Measurements from ENCODE around the gene HIC1. TPM values are rescaled to one million over a fixed set of nuclear protein-coding genes. Genes with fewer than 3 reads are reported as not detected.

Gene HIC1
- polyA plus RNA-seq, 1 donor (not counting 4 experiments of a cell fraction or from before 2014, with no cell fraction given), result 0.64 TPM

GRCh38 chr17:2070241-2071023 lies 15.5 kb downstream of the HIC1 start:
- no peaks in the 10 kb centered on the region for H4K20me1 ChIP-seq (ENCODE audit: control insufficient read depth, extremely low read depth, insufficient read depth, low read length)
- H3K27ac ChIP-seq (ENCODE audit: control insufficient read depth, insufficient read depth, low read length), result no peak overlapping the region
- no peak overlapping the region for H3K9ac ChIP-seq (ENCODE audit: control insufficient read depth, extremely low read depth, insufficient read depth, low read length)
- TF ChIP-seq EZH2 (IDR thresholded peaks at IDR 0.05; ENCODE audit: low read length), result no peak
- TF ChIP-seq CTCF (optimal IDR thresholded peaks at IDR 0.05 in 1 of 3, IDR thresholded peaks at IDR 0.05 in 1 of 3, conservative IDR thresholded peaks at IDR 0.05 in 1 of 3; ENCODE audit: extremely low read depth in 1 of 3, insufficient read depth in 2 of 3, low read length in 3 of 3), result peak in 1 of 3 experiments; percentile 6
- H3K4me1 ChIP-seq (ENCODE audit: control insufficient read depth, extremely low read depth, insufficient read depth, low read length), result peaks cover 5% of the 10 kb centered on the region
- no peak for DNase-seq (ENCODE audit: low read depth, low spot score)
- H3K36me3 ChIP-seq (ENCODE audit: control insufficient read depth in 2 of 2, extremely low read depth in 1 of 2, insufficient read depth in 2 of 2, low read length in 2 of 2), result peaks cover 16 to 21% of the 10 kb centered on the region in 2 experiments
- FAIRE-seq, result no peak
- H2AFZ ChIP-seq (ENCODE audit: control insufficient read depth, low read length), result no peak overlapping the region
- peaks cover under 1% of the 10 kb centered on the region for H3K9me1 ChIP-seq (ENCODE audit: control insufficient read depth, extremely low read depth, insufficient read depth, low read length)
- dilution Hi-C loops (cut with MboI; ENCODE audit: extremely low pct_ligation_motif_present, low sequenced_read_pairs), result no loop called here
- H3K79me2 ChIP-seq (ENCODE audit: control insufficient read depth, insufficient read depth, low read length), result no peaks in the 10 kb centered on the region
- no peak overlapping the region for H3K4me3 ChIP-seq (ENCODE audit: control insufficient read depth in 2 of 3, extremely low read depth in 1 of 3, insufficient read depth in 2 of 3, low read depth in 1 of 3, low read length in 3 of 3)
- no peaks in the 10 kb centered on the region for H3K9me3 ChIP-seq (ENCODE audit: control insufficient read depth, low read depth, low read length)
- H3K4me2 ChIP-seq (ENCODE audit: control insufficient read depth, extremely low read depth, insufficient read depth, low read depth, low read length), result no peak overlapping the region
- H3K27me3 ChIP-seq (ENCODE audit: control insufficient read depth, extremely low read depth, insufficient read depth, low read length), result no peaks in the 10 kb centered on the region

- dilution Hi-C loops (cut with MboI; ENCODE audit: extremely low pct_ligation_motif_present, low sequenced_read_pairs), result no loop called here
- Histone ChIP-seq H3K4me3 (ENCODE audit: control insufficient read depth in 2 of 3, extremely low read depth in 1 of 3, insufficient read depth in 2 of 3, low read depth in 1 of 3, low read length in 3 of 3) (no peak overlapping the region), H3K79me2 (ENCODE audit: control insufficient read depth, insufficient read depth, low read length) (no peaks in the 10 kb centered on the region), H3K27me3 (ENCODE audit: control insufficient read depth, extremely low read depth, insufficient read depth, low read length) (no peaks in the 10 kb centered on the region), H3K36me3 (ENCODE audit: control insufficient read depth in 2 of 2, extremely low read depth in 1 of 2, insufficient read depth in 2 of 2, low read length in 2 of 2) (peaks cover 15 to 22% of the 10 kb centered on the region in 2 experiments), H3K9me1 (ENCODE audit: control insufficient read depth, extremely low read depth, insufficient read depth, low read length) (peaks cover 5% of the 10 kb centered on the region), H3K4me1 (ENCODE audit: control insufficient read depth, extremely low read depth, insufficient read depth, low read length) (peaks cover 11% of the 10 kb centered on the region), H2AFZ (ENCODE audit: control insufficient read depth, low read length) (no peak overlapping the region), H3K4me2 (ENCODE audit: control insufficient read depth, extremely low read depth, insufficient read depth, low read depth, low read length) (no peak overlapping the region), H3K27ac (ENCODE audit: control insufficient read depth, insufficient read depth, low read length) (no peak overlapping the region), H4K20me1 (ENCODE audit: control insufficient read depth, extremely low read depth, insufficient read depth, low read length) (no peaks in the 10 kb centered on the region), H3K9me3 (ENCODE audit: control insufficient read depth, low read depth, low read length) (no peaks in the 10 kb centered on the region), H3K9ac (ENCODE audit: control insufficient read depth, extremely low read depth, insufficient read depth, low read length) (no peak overlapping the region)
- TF ChIP-seq EZH2 (IDR thresholded peaks at IDR 0.05; ENCODE audit: low read length) (no peak), CTCF (optimal IDR thresholded peaks at IDR 0.05 in 1 of 3, IDR thresholded peaks at IDR 0.05 in 1 of 3, conservative IDR thresholded peaks at IDR 0.05 in 1 of 3; ENCODE audit: extremely low read depth in 1 of 3, insufficient read depth in 2 of 3, low read length in 3 of 3) (no peak)
- FAIRE-seq (no peak), DNase-seq (ENCODE audit: low read depth, low spot score) (no peak)
These were observed 16.1 kb downstream of the HIC1 start for GRCh38 chr17:2071024-2071385.
